GM19043 (cell line): ENCODE results near the gene NCS1.
"Not testable (repeated sequence)": the region's sequence is repeated elsewhere in the genome, so short reads cannot be mapped to it uniquely, and the experiment has no call there.

Experiments used
- ATAC-seq: cut with Tn5 transposase; IDR thresholded peaks from one replicate; pipeline ENCODE4 v1.9.1; 2021; ENCODE audit warnings: low read depth; ENCODE audit not compliant: unreplicated experiment

The NCS1 gene

GRCh38 chr9:130235558-130236435 is 63.6 kb downstream of the NCS1 start:
- ATAC-seq: no peak

GRCh38 chr9:130236436-130236985 is 64.3 kb downstream of the NCS1 start:
- no peak for ATAC-seq

- ATAC-seq: no peak
Measured at GRCh38 chr9:130237076-130237475, 64.9 kb downstream of the NCS1 start.

- ATAC-seq: no peak
Measured at GRCh38 chr9:130237763-130238524, 65.7 kb downstream of the NCS1 start.

- ATAC-seq: no peak
Measured at GRCh38 chr9:130239363-130239695, 67.1 kb downstream of the NCS1 start.

GRCh38 chr9:130239741-130240241 is 67.6 kb downstream of the NCS1 start:
- ATAC-seq: peak; percentile 39

- peak; percentile 42 for ATAC-seq
Measured at GRCh38 chr9:130240410-130241197, 68.4 kb downstream of the NCS1 start.

- no peak for ATAC-seq
Measured at GRCh38 chr9:130241198-130241535, 69.0 kb downstream of the NCS1 start.

- ATAC-seq: no peak
Measured at GRCh38 chr9:130242270-130243014, 70.2 kb downstream of the NCS1 start.

- ATAC-seq: no peak
Measured at GRCh38 chr9:130243015-130243881, 71.0 kb downstream of the NCS1 start.

- no peak for ATAC-seq
Measured at GRCh38 chr9:130243882-130244170, 71.6 kb downstream of the NCS1 start.

GRCh38 chr9:130244548-130245165 is 72.5 kb downstream of the NCS1 start:
- ATAC-seq: no peak

GRCh38 chr9:130245474-130245873 is 73.3 kb downstream of the NCS1 start:
- no peak for ATAC-seq

GRCh38 chr9:130246126-130246525 is 73.9 kb downstream of the NCS1 start:
- no peak for ATAC-seq

- no peak for ATAC-seq
Measured at GRCh38 chr9:130254747-130255630, 82.8 kb downstream of the NCS1 start.

- no peak for ATAC-seq
Measured at GRCh38 chr9:130255631-130256134, 83.5 kb downstream of the NCS1 start.

GRCh38 chr9:130256644-130257043 is 84.4 kb downstream of the NCS1 start:
- ATAC-seq: no peak

- not testable (repeated sequence) for ATAC-seq
Measured at GRCh38 chr9:130258137-130258536, 85.9 kb downstream of the NCS1 start.
